ENCODE measurements around the gene PCDHA1.

Gene PCDHA1

GRCh38 chr5:140926443-140927227, 140.7 kb downstream of the PCDHA1 start:
- peak; percentile 57 for DNase-seq

GRCh38 chr5:140927228-140927573, 141.3 kb downstream of the PCDHA1 start:
- DNase-seq, result no peak

- DNase-seq, result no peak
These were observed 149.1 kb downstream of the PCDHA1 start for GRCh38 chr5:140934964-140935606.

GRCh38 chr5:140946578-140946977, 160.6 kb downstream of the PCDHA1 start:
- no peak for DNase-seq

- no peak for DNase-seq
These were observed 165.7 kb downstream of the PCDHA1 start for GRCh38 chr5:140951636-140952035.

- no peak for DNase-seq
These were observed 167.3 kb downstream of the PCDHA1 start for GRCh38 chr5:140953234-140953633.

- DNase-seq, result no peak
These were observed 176.2 kb downstream of the PCDHA1 start for GRCh38 chr5:140962190-140962589.

GRCh38 chr5:140964356-140964755, 178.4 kb downstream of the PCDHA1 start:
- no peak for DNase-seq

- DNase-seq, result no peak
These were observed 180.0 kb downstream of the PCDHA1 start for GRCh38 chr5:140965905-140966292.

GRCh38 chr5:140966293-140967225, 180.6 kb downstream of the PCDHA1 start, which contains the start of gene PCDHAC2:
Gene PCDHAC2, plus strand, starts transcription at chr5:140966476. Its CDS starts 291 bp downstream, at chr5:140966767.
- DNase-seq, result peak; percentile 27

GRCh38 chr5:140967226-140967893, 181.4 kb downstream of the PCDHA1 start:
- DNase-seq, result no peak

- DNase-seq, result no peak
These were observed 183.9 kb downstream of the PCDHA1 start for GRCh38 chr5:140969880-140970279.

- no peak for DNase-seq
These were observed 187.6 kb downstream of the PCDHA1 start for GRCh38 chr5:140973550-140973949.

GRCh38 chr5:140977003-140977402, 191.1 kb downstream of the PCDHA1 start:
- peak; percentile 65 for DNase-seq

GRCh38 chr5:140978260-140978659, 192.3 kb downstream of the PCDHA1 start:
- DNase-seq, result no peak

- no peak for DNase-seq
These were observed 193.0 kb downstream of the PCDHA1 start for GRCh38 chr5:140978983-140979382.

GRCh38 chr5:140982083-140982716, 196.3 kb downstream of the PCDHA1 start:
- DNase-seq, result no peak

- no peak for DNase-seq
These were observed 200.2 kb downstream of the PCDHA1 start for GRCh38 chr5:140986117-140986521.

- no peak for DNase-seq
These were observed 202.2 kb downstream of the PCDHA1 start for GRCh38 chr5:140988100-140988499.

- DNase-seq, result no peak
These were observed 202.7 kb downstream of the PCDHA1 start for GRCh38 chr5:140988608-140989007.

GRCh38 chr5:140989254-140990020, 203.5 kb downstream of the PCDHA1 start:
- no peak for DNase-seq

Measured in NCI-H1694 (cell line).